ENCODE measurements around the gene DIO1. TPM values are rescaled to one million over a fixed set of nuclear protein-coding genes. Genes with fewer than 3 reads are reported as not detected.

Gene DIO1
- total RNA-seq, 2 donors from 2014 or later: not detected

DNA sequence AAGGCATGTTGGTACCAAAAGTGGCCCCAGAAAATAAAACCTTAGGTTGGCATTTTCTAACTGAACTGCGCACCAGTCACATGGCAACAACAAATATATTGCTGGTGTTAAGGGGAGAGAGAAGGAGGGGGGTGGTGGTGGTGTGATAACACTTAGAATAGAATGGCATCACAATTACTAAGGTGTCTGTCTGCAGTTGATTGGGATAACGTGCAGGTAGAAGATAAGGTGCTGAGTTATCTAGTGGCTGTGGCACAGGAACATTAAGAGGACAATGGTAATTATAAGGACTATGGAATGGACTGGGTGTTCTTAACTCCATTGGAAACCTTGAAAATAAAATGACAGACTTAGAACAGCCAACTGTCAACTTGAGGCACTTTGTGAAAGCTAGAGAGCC lies 3.0 kb upstream of the DIO1 start:
- TF ChIP-seq, protein P1, sequence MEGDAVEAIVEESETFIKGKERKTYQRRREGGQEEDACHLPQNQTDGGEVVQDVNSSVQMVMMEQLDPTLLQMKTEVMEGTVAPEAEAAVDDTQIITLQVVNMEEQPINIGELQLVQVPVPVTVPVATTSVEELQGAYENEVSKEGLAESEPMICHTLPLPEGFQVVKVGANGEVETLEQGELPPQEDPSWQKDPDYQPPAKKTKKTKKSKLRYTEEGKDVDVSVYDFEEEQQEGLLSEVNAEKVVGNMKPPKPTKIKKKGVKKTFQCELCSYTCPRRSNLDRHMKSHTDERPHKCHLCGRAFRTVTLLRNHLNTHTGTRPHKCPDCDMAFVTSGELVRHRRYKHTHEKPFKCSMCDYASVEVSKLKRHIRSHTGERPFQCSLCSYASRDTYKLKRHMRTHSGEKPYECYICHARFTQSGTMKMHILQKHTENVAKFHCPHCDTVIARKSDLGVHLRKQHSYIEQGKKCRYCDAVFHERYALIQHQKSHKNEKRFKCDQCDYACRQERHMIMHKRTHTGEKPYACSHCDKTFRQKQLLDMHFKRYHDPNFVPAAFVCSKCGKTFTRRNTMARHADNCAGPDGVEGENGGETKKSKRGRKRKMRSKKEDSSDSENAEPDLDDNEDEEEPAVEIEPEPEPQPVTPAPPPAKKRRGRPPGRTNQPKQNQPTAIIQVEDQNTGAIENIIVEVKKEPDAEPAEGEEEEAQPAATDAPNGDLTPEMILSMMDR (IDR thresholded peaks at IDR 0.05): no peak
- H3K36me3 ChIP-seq: no peaks in the 10 kb centered on the region
- H3K27ac ChIP-seq: no peak overlapping the region
- no peak for DNase-seq (ENCODE audit: low spot score)
- no peaks in the 10 kb centered on the region for H3K9me3 ChIP-seq
- peaks cover 0 to 14% of the 10 kb centered on the region in 2 donors for H3K4me1 ChIP-seq
- H3K27me3 ChIP-seq: no peaks in the 10 kb centered on the region
- no peak overlapping the region for H3K4me3 ChIP-seq

DNA sequence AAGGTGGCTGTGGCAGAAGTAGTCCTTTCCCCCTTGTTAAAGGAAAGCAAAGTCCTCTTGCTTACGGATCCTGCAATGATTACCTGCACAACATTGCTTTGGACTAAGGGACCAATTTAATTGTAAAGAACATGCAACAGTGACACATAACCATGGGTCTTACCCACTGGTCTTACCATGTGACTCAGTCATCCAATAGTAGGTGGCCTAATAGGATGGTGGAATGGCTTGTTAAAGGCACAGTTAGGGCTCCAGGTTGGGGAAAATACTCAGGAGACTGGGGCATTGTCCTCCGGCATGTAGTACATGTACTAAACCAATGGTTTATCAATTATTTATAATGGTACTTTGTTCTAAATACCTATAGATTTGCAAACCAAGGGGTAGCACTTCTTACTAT lies 2.3 kb upstream of the DIO1 start:
- TF ChIP-seq, protein P1 (IDR thresholded peaks at IDR 0.05): no peak
- Histone ChIP-seq H3K36me3 (no peaks in the 10 kb centered on the region), H3K4me3 (no peak overlapping the region), H3K9me3 (no peaks in the 10 kb centered on the region), H3K4me1 (peaks cover 0 to 14% of the 10 kb centered on the region in 2 donors), H3K27ac (no peak overlapping the region), H3K27me3 (no peaks in the 10 kb centered on the region)
- no peak for DNase-seq (ENCODE audit: low spot score)

DNA sequence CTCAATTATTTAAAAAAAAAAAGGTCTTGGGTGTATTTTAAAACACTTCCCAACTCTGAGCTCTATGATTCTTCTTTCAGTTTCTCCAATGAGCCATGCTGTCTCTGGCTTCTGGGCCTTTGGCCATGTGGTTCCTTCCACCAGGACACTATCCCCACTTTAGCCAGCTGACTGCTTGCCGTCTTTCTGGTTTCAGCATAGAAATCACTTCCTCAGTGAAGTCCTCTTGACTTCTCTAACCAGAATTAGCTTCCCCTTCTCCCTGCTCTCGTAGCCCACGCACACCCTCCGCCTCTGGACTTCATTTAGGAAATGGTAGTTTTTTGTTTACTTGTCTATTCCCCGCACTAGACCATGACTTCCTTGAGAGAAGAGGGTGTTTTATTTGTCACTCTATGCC lies 1.1 kb upstream of the DIO1 start:
- Histone ChIP-seq H3K9me3 (no peaks in the 10 kb centered on the region), H3K4me1 (peaks cover 0 to 14% of the 10 kb centered on the region in 2 donors), H3K27me3 (no peaks in the 10 kb centered on the region), H3K36me3 (no peaks in the 10 kb centered on the region), H3K4me3 (no peak overlapping the region), H3K27ac (no peak overlapping the region)
- DNase-seq (ENCODE audit: low spot score): no peak
- TF ChIP-seq, protein P1 (IDR thresholded peaks at IDR 0.05): no peak

DNA sequence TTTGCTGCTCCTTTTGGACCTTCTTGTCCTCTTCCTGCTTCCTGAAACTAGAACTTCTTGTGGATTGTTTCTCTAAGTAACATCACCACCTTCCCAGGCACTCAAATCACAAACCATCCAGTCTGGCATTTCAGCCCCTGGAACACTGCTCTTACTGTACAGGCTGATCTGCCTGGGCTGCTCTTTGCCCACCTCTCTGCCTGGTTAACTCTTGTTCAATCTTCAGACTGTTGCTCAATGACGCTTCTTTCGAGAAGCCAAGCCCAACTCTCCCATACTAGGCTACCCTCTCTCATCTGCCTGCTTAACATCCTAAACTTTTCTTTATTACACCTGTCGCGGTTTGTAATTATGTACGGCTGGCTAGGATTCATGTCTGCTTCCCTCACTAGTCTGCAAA lies 657 bp downstream of the DIO1 start:
- Histone ChIP-seq H3K9me3 (no peaks in the 10 kb centered on the region), H3K4me1 (peaks cover 0 to 16% of the 10 kb centered on the region in 2 donors)
- TF ChIP-seq, protein P1 (IDR thresholded peaks at IDR 0.05): no peak

DNA sequence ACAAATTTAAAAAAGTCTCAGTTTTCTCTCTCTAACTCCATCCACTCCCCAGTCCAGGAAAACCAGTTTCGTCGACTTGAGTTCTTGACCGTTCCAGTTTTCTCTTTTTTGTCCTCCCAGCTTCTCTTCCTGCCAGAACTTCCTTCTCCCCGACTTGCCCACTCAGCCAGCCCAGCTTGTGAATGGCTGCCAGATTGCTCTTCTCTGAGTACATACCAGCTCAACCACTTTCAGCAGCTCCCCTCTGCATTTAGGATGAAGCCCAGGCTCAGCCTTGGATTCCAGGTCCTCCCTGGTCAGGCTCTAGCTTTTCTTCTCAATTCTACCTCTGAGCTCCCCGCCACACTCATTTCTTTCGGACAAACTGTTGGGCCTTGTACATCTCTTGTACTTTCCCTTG lies 1.4 kb downstream of the DIO1 start:
- peaks cover 0 to 14% of the 10 kb centered on the region in 2 donors for H3K4me1 ChIP-seq

More for the DNA sequence above, 657 bp downstream of the DIO1 start:
- H3K36me3 ChIP-seq: no peaks in the 10 kb centered on the region
- no peaks in the 10 kb centered on the region for H3K27me3 ChIP-seq
- H3K27ac ChIP-seq: no peak overlapping the region
- no peak overlapping the region for H3K4me3 ChIP-seq
- no peak for DNase-seq (ENCODE audit: low spot score)

More for the DNA sequence above, 1.4 kb downstream of the DIO1 start:
- Histone ChIP-seq H3K36me3 (no peaks in the 10 kb centered on the region), H3K27me3 (no peaks in the 10 kb centered on the region), H3K9me3 (no peaks in the 10 kb centered on the region), H3K4me3 (no peak overlapping the region), H3K27ac (no peak overlapping the region)
- TF ChIP-seq, protein P1 (IDR thresholded peaks at IDR 0.05): no peak
- no peak for DNase-seq (ENCODE audit: low spot score)
